WTC11 (cell line): ENCODE data around the gene KIF5A. TPM values are rescaled to one million over a fixed set of nuclear protein-coding genes. Genes with fewer than 3 reads are reported as not detected.

Experiments
- ATAC-seq: fragments of 200-7000 bp; cut with Tn5 transposase; 2 replicates; pipeline ENCODE4 v1.10.0; 2021; ENCODE audit warnings: mild to moderate bottlenecking, moderate library complexity
- CTCF ChIA-PET: fragments of 300-600 bp; sonication (Branson Sonifier 250); formaldehyde crosslinking; loops from one replicate; lab custom pipeline; 2021; ENCODE audit warnings: antibody characterized with exemption; lab: Charles Lee
- POLR2A ChIA-PET: fragments of 350-600 bp; sonication (Branson Sonifier 250); formaldehyde crosslinking; loops from one replicate; lab custom pipeline; 2021; ENCODE audit warnings: antibody characterized with exemption; lab: Charles Lee
- DNase-seq: peaks from one replicate; pipeline ENCODE4 v3.0.0; 2021; ENCODE audit warnings: low spot score
- H3K27ac Mint-ChIP-seq: 2 replicates; pipeline ENCODE4 v1.8.0; 2021; ENCODE audit warnings: mixed read lengths
- H3K27me3 Mint-ChIP-seq: 2 replicates; pipeline ENCODE4 v1.8.0; 2021; ENCODE audit warnings: low read depth, mild to moderate bottlenecking, moderate library complexity, mixed read lengths
- H3K36me3 Mint-ChIP-seq: 2 replicates; pipeline ENCODE4 v1.8.0; 2021; ENCODE audit warnings: mixed read lengths
- H3K4me1 Mint-ChIP-seq: 2 replicates; pipeline ENCODE4 v1.8.0; 2022; ENCODE audit warnings: mixed read lengths
- H3K4me3 Mint-ChIP-seq: 2 replicates; pipeline ENCODE4 v1.8.0; 2021; ENCODE audit warnings: mild to moderate bottlenecking, moderate library complexity, mixed read lengths
- H3K9me3 Mint-ChIP-seq: 2 replicates; pipeline ENCODE4 v1.8.0; 2021; ENCODE audit warnings: mixed read lengths
- CBFB ChIP-seq: sonication (generic); formaldehyde crosslinking; IDR thresholded peaks from 2 replicates; pipeline ENCODE4 v1.8.1; 2022; ENCODE audit warnings: mild to moderate bottlenecking, low read depth, missing genetic modification reagents
- CREM ChIP-seq: sonication (generic); formaldehyde crosslinking; IDR thresholded peaks from 2 replicates; pipeline ENCODE4 v1.8.1; 2022; ENCODE audit warnings: mild to moderate bottlenecking, missing genetic modification reagents, moderate library complexity
- GABPB1 ChIP-seq: sonication (generic); formaldehyde crosslinking; IDR thresholded peaks from 2 replicates; pipeline ENCODE4 v1.8.1; 2023; ENCODE audit warnings: mild to moderate bottlenecking, missing genetic modification reagents
- MAX ChIP-seq: sonication (generic); formaldehyde crosslinking; IDR thresholded peaks from 2 replicates; pipeline ENCODE4 v1.8.0; 2022; ENCODE audit warnings: mild to moderate bottlenecking, missing genetic modification reagents
- MLX ChIP-seq: sonication (generic); formaldehyde crosslinking; IDR thresholded peaks from 2 replicates; pipeline ENCODE4 v1.8.1; 2023; ENCODE audit warnings: mild to moderate bottlenecking, missing genetic modification reagents, moderate library complexity
- NFE2L1 ChIP-seq: sonication (generic); formaldehyde crosslinking; IDR thresholded peaks from 2 replicates; pipeline ENCODE4 v1.8.1; 2023; ENCODE audit warnings: missing genetic modification reagents
- OVOL2 ChIP-seq: fragments of 250-450 bp; sonication (Bioruptor Pico); IDR thresholded peaks from 2 replicates; pipeline ENCODE4 v1.9.0; 2021; ENCODE audit warnings: mild to moderate bottlenecking, borderline replicate concordance
- PRRX2 ChIP-seq: fragments of 250-450 bp; sonication (Bioruptor Pico); IDR thresholded peaks from 2 replicates; pipeline ENCODE4 v1.8.0; 2021; ENCODE audit warnings: mild to moderate bottlenecking
- RELA ChIP-seq: sonication (generic); formaldehyde crosslinking; IDR thresholded peaks from 2 replicates; pipeline ENCODE4 v1.8.1; 2022; ENCODE audit warnings: missing genetic modification reagents, mild to moderate bottlenecking, borderline replicate concordance
- TCF7 ChIP-seq: sonication (generic); formaldehyde crosslinking; IDR thresholded peaks from 2 replicates; pipeline ENCODE4 v1.8.0; 2022; ENCODE audit warnings: mild to moderate bottlenecking, low read depth, missing genetic modification reagents, moderate library complexity
- TP53 ChIP-seq: sonication (generic); formaldehyde crosslinking; IDR thresholded peaks from 2 replicates; pipeline ENCODE4 v1.8.1; 2023; ENCODE audit warnings: mild to moderate bottlenecking, missing genetic modification reagents
- ZNF423 ChIP-seq: fragments of 250-450 bp; sonication (Bioruptor Pico); IDR thresholded peaks from 2 replicates; pipeline ENCODE4 v2.1.2; 2022; ENCODE audit warnings: mild to moderate bottlenecking, moderate library complexity
- ZNF512 ChIP-seq: sonication (generic); formaldehyde crosslinking; IDR thresholded peaks from 2 replicates; pipeline ENCODE4 v1.8.1; 2022; ENCODE audit warnings: missing genetic modification reagents, borderline replicate concordance
- ZNF532 ChIP-seq: fragments of 250-450 bp; sonication (Bioruptor Pico); IDR thresholded peaks from 2 replicates; pipeline ENCODE4 v1.9.0; 2021; ENCODE audit warnings: mild to moderate bottlenecking, borderline replicate concordance
- total RNA-seq: library from RNA; stranded (reverse); gene quantifications from 3 replicates; pipeline ENCODE4 v1.2.3, GENCODE V29; 2021
- TF ChIP-seq, protein P1 (sequence below): sonication (generic); formaldehyde crosslinking; IDR thresholded peaks from 2 replicates; pipeline ENCODE4 v1.8.1; 2023; ENCODE audit warnings: mild to moderate bottlenecking, missing genetic modification reagents
- TF ChIP-seq, protein P2 (sequence below): sonication (generic); formaldehyde crosslinking; IDR thresholded peaks from 2 replicates; pipeline ENCODE4 v1.8.0; 2022; ENCODE audit warnings: mild to moderate bottlenecking, missing genetic modification reagents
- TF ChIP-seq, protein P3 (sequence below): sonication (generic); formaldehyde crosslinking; IDR thresholded peaks from 2 replicates; pipeline ENCODE4 v1.8.1; 2023; ENCODE audit warnings: mild to moderate bottlenecking, missing genetic modification reagents, moderate library complexity
- TF ChIP-seq, protein P4 (sequence below): fragments of 250-450 bp; sonication (Bioruptor Pico); IDR thresholded peaks from 2 replicates; pipeline ENCODE4 v1.9.0; 2021; ENCODE audit warnings: moderate library complexity, mild to moderate bottlenecking, inconsistent platforms, borderline replicate concordance

KIF5A gene
- total RNA-seq, 1 experiment from 2014 or later, result 16.1 TPM

DNA sequence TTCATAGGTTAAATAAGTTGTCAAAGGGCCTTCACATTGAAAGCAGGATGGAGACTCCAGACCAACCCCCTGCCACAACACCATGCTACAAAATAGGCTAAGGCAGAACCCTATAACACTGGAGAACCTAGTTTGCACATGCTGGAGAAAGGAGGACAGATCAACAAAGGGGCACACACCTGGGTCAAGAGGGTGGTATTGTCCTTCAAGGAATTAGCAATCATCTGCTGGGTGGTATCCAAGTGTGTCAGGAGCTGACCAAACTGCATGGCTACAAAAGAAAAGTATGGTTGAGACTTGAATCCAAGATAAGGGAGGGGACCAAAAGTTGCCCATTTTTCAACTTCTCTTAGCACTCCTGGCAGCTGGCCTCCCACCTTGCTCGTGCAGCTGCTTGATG lies 18.0 kb upstream of the KIF5A start (continued):
- TF ChIP-seq CBFB (CRISPR knock-in tag) (no peak), CREM (CRISPR knock-in tag) (no peak)

GRCh38 chr12:57533108-57533507 lies 16.7 kb upstream of the KIF5A start:
- CTCF ChIA-PET, result no interaction called here
- no peak for DNase-seq
- Mint-ChIP-seq H3K4me3 (no peak overlapping the region), H3K9me3 (no peaks in the 10 kb centered on the region), H3K36me3 (peaks cover 62% of the 10 kb centered on the region), H3K27me3 (no peaks in the 10 kb centered on the region), H3K4me1 (peaks cover 9% of the 10 kb centered on the region), H3K27ac (no peak overlapping the region)
- POLR2A ChIA-PET, result no interaction called here
- no peak for ATAC-seq
- TF ChIP-seq NFE2L1 (no peak), TP53 (CRISPR knock-in tag) (no peak), OVOL2 (CRISPR knock-in tag) (no peak), CREM (CRISPR knock-in tag) (no peak), TCF7 (no peak), RELA (no peak), MAX (CRISPR knock-in tag) (no peak), ZNF423 (CRISPR knock-in tag) (no peak), ZNF512 (no peak), PRRX2 (CRISPR knock-in tag) (no peak), MLX (no peak), GABPB1 (no peak), ZNF532 (CRISPR knock-in tag) (no peak)
- TF ChIP-seq, protein P1, sequence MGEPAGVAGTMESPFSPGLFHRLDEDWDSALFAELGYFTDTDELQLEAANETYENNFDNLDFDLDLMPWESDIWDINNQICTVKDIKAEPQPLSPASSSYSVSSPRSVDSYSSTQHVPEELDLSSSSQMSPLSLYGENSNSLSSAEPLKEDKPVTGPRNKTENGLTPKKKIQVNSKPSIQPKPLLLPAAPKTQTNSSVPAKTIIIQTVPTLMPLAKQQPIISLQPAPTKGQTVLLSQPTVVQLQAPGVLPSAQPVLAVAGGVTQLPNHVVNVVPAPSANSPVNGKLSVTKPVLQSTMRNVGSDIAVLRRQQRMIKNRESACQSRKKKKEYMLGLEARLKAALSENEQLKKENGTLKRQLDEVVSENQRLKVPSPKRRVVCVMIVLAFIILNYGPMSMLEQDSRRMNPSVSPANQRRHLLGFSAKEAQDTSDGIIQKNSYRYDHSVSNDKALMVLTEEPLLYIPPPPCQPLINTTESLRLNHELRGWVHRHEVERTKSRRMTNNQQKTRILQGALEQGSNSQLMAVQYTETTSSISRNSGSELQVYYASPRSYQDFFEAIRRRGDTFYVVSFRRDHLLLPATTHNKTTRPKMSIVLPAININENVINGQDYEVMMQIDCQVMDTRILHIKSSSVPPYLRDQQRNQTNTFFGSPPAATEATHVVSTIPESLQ (CRISPR knock-in tag), result no peak
- TF ChIP-seq, protein P2, sequence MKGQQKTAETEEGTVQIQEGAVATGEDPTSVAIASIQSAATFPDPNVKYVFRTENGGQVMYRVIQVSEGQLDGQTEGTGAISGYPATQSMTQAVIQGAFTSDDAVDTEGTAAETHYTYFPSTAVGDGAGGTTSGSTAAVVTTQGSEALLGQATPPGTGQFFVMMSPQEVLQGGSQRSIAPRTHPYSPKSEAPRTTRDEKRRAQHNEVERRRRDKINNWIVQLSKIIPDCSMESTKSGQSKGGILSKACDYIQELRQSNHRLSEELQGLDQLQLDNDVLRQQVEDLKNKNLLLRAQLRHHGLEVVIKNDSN (CRISPR knock-in tag), result no peak
- TF ChIP-seq, protein P3, sequence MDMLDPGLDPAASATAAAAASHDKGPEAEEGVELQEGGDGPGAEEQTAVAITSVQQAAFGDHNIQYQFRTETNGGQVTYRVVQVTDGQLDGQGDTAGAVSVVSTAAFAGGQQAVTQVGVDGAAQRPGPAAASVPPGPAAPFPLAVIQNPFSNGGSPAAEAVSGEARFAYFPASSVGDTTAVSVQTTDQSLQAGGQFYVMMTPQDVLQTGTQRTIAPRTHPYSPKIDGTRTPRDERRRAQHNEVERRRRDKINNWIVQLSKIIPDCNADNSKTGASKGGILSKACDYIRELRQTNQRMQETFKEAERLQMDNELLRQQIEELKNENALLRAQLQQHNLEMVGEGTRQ, result no peak
- TF ChIP-seq, protein P4, sequence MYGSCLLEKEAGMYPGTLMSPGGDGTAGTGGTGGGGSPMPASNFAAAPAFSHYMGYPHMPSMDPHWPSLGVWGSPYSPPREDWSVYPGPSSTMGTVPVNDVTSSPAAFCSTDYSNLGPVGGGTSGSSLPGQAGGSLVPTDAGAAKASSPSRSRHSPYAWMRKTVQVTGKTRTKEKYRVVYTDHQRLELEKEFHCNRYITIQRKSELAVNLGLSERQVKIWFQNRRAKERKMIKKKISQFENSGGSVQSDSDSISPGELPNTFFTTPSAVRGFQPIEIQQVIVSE, result no peak
